Measurements from ENCODE around the gene MED13. TPM values are rescaled to one million over a fixed set of nuclear protein-coding genes. Genes with fewer than 3 reads are reported as not detected.

The MED13 gene
- total and polyA plus RNA-seq, 2 donors (not counting 1 experiment from before 2014, with no cell fraction given) = 36.2 to 47.1 TPM

- Histone ChIP-seq H3K27me3 (ENCODE audit: control insufficient read depth, insufficient read depth, low read length) (no peaks in the 10 kb centered on the region), H3K4me3 (replicated peaks in 1 of 4; ENCODE audit: control extremely low read depth in 1 of 4, insufficient read depth in 1 of 4, low read depth in 3 of 4, low read length in 4 of 4) (no peak overlapping the region), H3K27ac (ENCODE audit: insufficient read depth, low read length) (no peak overlapping the region), H3K9ac (ENCODE audit: insufficient read depth, low read length) (no peak overlapping the region), H3K79me2 (ENCODE audit: control insufficient read depth, insufficient read depth, low read length) (no peaks in the 10 kb centered on the region), H3K9me3 (ENCODE audit: control insufficient read depth, insufficient read depth, low read depth, low read length) (no peaks in the 10 kb centered on the region), H4K20me1 (ENCODE audit: control insufficient read depth, extremely low read depth, insufficient read depth, low read length) (no peaks in the 10 kb centered on the region), H2AFZ (ENCODE audit: low read length) (no peak overlapping the region), H3K4me2 (ENCODE audit: extremely low read depth, insufficient read depth, low read length) (no peak overlapping the region), H3K36me3 (ENCODE audit: control insufficient read depth, insufficient read depth, low read length) (peaks cover 6% of the 10 kb centered on the region), H3K4me1 (ENCODE audit: control insufficient read depth, extremely low read depth, insufficient read depth, low read length) (no peaks in the 10 kb centered on the region)
- TF ChIP-seq EZH2 (IDR thresholded peaks at IDR 0.05; ENCODE audit: low read length, missing control alignments) = no peak
- TF ChIP-seq, protein P1, sequence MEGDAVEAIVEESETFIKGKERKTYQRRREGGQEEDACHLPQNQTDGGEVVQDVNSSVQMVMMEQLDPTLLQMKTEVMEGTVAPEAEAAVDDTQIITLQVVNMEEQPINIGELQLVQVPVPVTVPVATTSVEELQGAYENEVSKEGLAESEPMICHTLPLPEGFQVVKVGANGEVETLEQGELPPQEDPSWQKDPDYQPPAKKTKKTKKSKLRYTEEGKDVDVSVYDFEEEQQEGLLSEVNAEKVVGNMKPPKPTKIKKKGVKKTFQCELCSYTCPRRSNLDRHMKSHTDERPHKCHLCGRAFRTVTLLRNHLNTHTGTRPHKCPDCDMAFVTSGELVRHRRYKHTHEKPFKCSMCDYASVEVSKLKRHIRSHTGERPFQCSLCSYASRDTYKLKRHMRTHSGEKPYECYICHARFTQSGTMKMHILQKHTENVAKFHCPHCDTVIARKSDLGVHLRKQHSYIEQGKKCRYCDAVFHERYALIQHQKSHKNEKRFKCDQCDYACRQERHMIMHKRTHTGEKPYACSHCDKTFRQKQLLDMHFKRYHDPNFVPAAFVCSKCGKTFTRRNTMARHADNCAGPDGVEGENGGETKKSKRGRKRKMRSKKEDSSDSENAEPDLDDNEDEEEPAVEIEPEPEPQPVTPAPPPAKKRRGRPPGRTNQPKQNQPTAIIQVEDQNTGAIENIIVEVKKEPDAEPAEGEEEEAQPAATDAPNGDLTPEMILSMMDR (conservative IDR thresholded peaks at IDR 0.05 in 1 of 2, IDR thresholded peaks at IDR 0.05 in 1 of 2; ENCODE audit: low read depth in 1 of 2, low read length in 2 of 2) = no peak
- DNase-seq (ENCODE audit: low read depth in 2 of 2) = no peak
These were observed 156.6 kb downstream of the MED13 start for GRCh38 chr17:61908292-61909037.

- no peak overlapping the region for H2AFZ ChIP-seq (ENCODE audit: low read length)
- peaks cover 6% of the 10 kb centered on the region for H3K36me3 ChIP-seq (ENCODE audit: control insufficient read depth, insufficient read depth, low read length)
- no peak overlapping the region for H3K4me3 ChIP-seq (replicated peaks in 1 of 4; ENCODE audit: control extremely low read depth in 1 of 4, insufficient read depth in 1 of 4, low read depth in 3 of 4, low read length in 4 of 4)
- H3K27me3 ChIP-seq (ENCODE audit: control insufficient read depth, insufficient read depth, low read length) = no peaks in the 10 kb centered on the region
- no peaks in the 10 kb centered on the region for H3K9me3 ChIP-seq (ENCODE audit: control insufficient read depth, insufficient read depth, low read depth, low read length)
- no peaks in the 10 kb centered on the region for H4K20me1 ChIP-seq (ENCODE audit: control insufficient read depth, extremely low read depth, insufficient read depth, low read length)
- no peak overlapping the region for H3K4me2 ChIP-seq (ENCODE audit: extremely low read depth, insufficient read depth, low read length)
- TF ChIP-seq, protein P1 (conservative IDR thresholded peaks at IDR 0.05 in 1 of 2, IDR thresholded peaks at IDR 0.05 in 1 of 2; ENCODE audit: low read depth in 1 of 2, low read length in 2 of 2) = no peak
- TF ChIP-seq EZH2 (IDR thresholded peaks at IDR 0.05; ENCODE audit: low read length, missing control alignments) = no peak
- no peak for DNase-seq (ENCODE audit: low read depth in 2 of 2)
- no peaks in the 10 kb centered on the region for H3K79me2 ChIP-seq (ENCODE audit: control insufficient read depth, insufficient read depth, low read length)
- no peak overlapping the region for H3K27ac ChIP-seq (ENCODE audit: insufficient read depth, low read length)
- H3K4me1 ChIP-seq (ENCODE audit: control insufficient read depth, extremely low read depth, insufficient read depth, low read length) = no peaks in the 10 kb centered on the region
- H3K9ac ChIP-seq (ENCODE audit: insufficient read depth, low read length) = no peak overlapping the region
These were observed 157.7 kb downstream of the MED13 start for GRCh38 chr17:61907361-61907760.

GRCh38 chr17:61904094-61904710, 160.9 kb downstream of the MED13 start:
- no peak for DNase-seq (ENCODE audit: low read depth in 2 of 2)
- no peaks in the 10 kb centered on the region for H3K79me2 ChIP-seq (ENCODE audit: control insufficient read depth, insufficient read depth, low read length)
- H2AFZ ChIP-seq (ENCODE audit: low read length) = no peak overlapping the region
- no peak overlapping the region for H3K4me3 ChIP-seq (replicated peaks in 1 of 4; ENCODE audit: control extremely low read depth in 1 of 4, insufficient read depth in 1 of 4, low read depth in 3 of 4, low read length in 4 of 4)
- peaks cover 3% of the 10 kb centered on the region for H3K36me3 ChIP-seq (ENCODE audit: control insufficient read depth, insufficient read depth, low read length)
- H3K9ac ChIP-seq (ENCODE audit: insufficient read depth, low read length) = no peak overlapping the region
- TF ChIP-seq EZH2 (IDR thresholded peaks at IDR 0.05; ENCODE audit: low read length, missing control alignments) = no peak
- TF ChIP-seq, protein P1 (conservative IDR thresholded peaks at IDR 0.05 in 1 of 2, IDR thresholded peaks at IDR 0.05 in 1 of 2; ENCODE audit: low read depth in 1 of 2, low read length in 2 of 2) = no peak
- H3K27ac ChIP-seq (ENCODE audit: insufficient read depth, low read length) = no peak overlapping the region
- H4K20me1 ChIP-seq (ENCODE audit: control insufficient read depth, extremely low read depth, insufficient read depth, low read length) = no peaks in the 10 kb centered on the region
- H3K4me1 ChIP-seq (ENCODE audit: control insufficient read depth, extremely low read depth, insufficient read depth, low read length) = no peaks in the 10 kb centered on the region
- no peaks in the 10 kb centered on the region for H3K27me3 ChIP-seq (ENCODE audit: control insufficient read depth, insufficient read depth, low read length)
- no peak overlapping the region for H3K4me2 ChIP-seq (ENCODE audit: extremely low read depth, insufficient read depth, low read length)
- no peaks in the 10 kb centered on the region for H3K9me3 ChIP-seq (ENCODE audit: control insufficient read depth, insufficient read depth, low read depth, low read length)

Measured in fibroblast of lung (primary cell).